K562 (cell line): ENCODE results near the gene HSD3B7. TPM values are rescaled to one million over a fixed set of nuclear protein-coding genes. Genes with fewer than 3 reads are reported as not detected.

Source experiments
- CTBP1 ChIP-seq: fragments of 450-650 bp; IDR thresholded peaks from 2 replicates; pipeline ENCODE4 v1.6.1; 2016; ENCODE audit warnings: borderline replicate concordance
- HDAC1 ChIP-seq, 2 experiments: fragments of 450-650 bp; IDR thresholded peaks; 2 replicates each; pipeline ENCODE4 v1.6.1; 2016 to 2017; ENCODE audit warnings: inconsistent platforms in 1 of 2, mild to moderate bottlenecking in 1 of 2, moderate library complexity in 1 of 2
- MGA ChIP-seq: fragments of 450-650 bp; IDR thresholded peaks from 2 replicates; pipeline ENCODE4 v1.6.1; 2016; ENCODE audit warnings: mild to moderate bottlenecking, moderate library complexity
- PATZ1 ChIP-seq: fragments of 250-450 bp; sonication (Bioruptor Pico); IDR thresholded peaks from 2 replicates; pipeline ENCODE4 v1.5.0; 2020; ENCODE audit warnings: mild to moderate bottlenecking, borderline replicate concordance
- PKNOX1 ChIP-seq: fragments of 450-650 bp; IDR thresholded peaks from 2 replicates; pipeline ENCODE4 v1.6.1; 2016
- YY1 ChIP-seq, 3 experiments: IDR thresholded peaks; 2 replicates each; pipeline ENCODE4 v1.6.1; 2011; ENCODE audit warnings: low read length in 2 of 3, mild to moderate bottlenecking in 2 of 3, moderate library complexity in 2 of 3, borderline replicate concordance in 1 of 3, control low read depth in 1 of 3, low read depth in 1 of 3; ENCODE audit not compliant: insufficient read depth in 3 of 3, insufficient replicate concordance in 2 of 3, control insufficient read depth in 1 of 3, insufficient read length in 1 of 3; ENCODE audit errors: extremely low read depth in 1 of 3
- polyA plus RNA-seq, 8 experiments: library from polyadenylated mRNA; depleted of rRNA in 4 of 8; stranded (reverse) in 5 of 8; unstranded in 3 of 8; fragments of >200 nt; fragmentation: Nextera tagmentation in 2 of 8; fragmentation: Illumina TruSeq in 1 of 8; extraction: Ambion mirVana in 2 of 8; extraction: Trizol in 1 of 8; gene quantifications; 2 replicates each; pipeline versions ENCODE4 v1.2.1 to v1.2.3, GENCODE V29; 2011 to 2014; ENCODE audit warnings: inconsistent platforms in 1 of 8, missing spikeins in 1 of 8
- total RNA-seq, 7 experiments: library from RNA; depleted of rRNA in 6 of 7; stranded (reverse); fragments of >200 nt in 6 of 7; fragmentation: Illumina TruSeq in 2 of 7; extraction: Trizol in 2 of 7; gene quantifications; 2 replicates each; pipeline versions ENCODE4 v1.2.1 to v1.2.3, GENCODE V29; 2011 to 2021; ENCODE audit warnings: low replicate concordance in 1 of 7
- TF ChIP-seq, protein P1 (sequence below): fragments of 450-650 bp; conservative IDR thresholded peaks from 2 replicates; pipeline ENCODE4 v1.6.1; 2016; ENCODE audit warnings: missing genetic modification characterization, low read depth, mild to moderate bottlenecking, control low read depth, missing compliant biosample characterization

Gene HSD3B7
- total and polyA plus RNA-seq, 9 of the 15 experiments (the other 6 are each of a cell fraction or from before 2014, with no cell fraction given) = 5.4 to 49.1 (median 23.0) TPM

- TF ChIP-seq MGA (0 out of 2 replicates have a peak, but pooled peaks have one; percentile 19), CTBP1 (peak; percentile 39; the same call in 1 of the 2 replicates), PATZ1 (CRISPR knock-in tag) (0 out of 2 replicates have a peak, but pooled peaks have one; percentile 34), PKNOX1 (peak; percentile 68), YY1 (IDR thresholded peaks at IDR 0.05; ENCODE audit: borderline replicate concordance in 1 of 3, control insufficient read depth in 1 of 3, extremely low read depth in 1 of 3, insufficient read depth in 3 of 3, insufficient read length in 1 of 3, insufficient replicate concordance in 2 of 3, low read depth in 1 of 3, low read length in 2 of 3) (peak in 1 of 3 experiments; percentile 33), HDAC1 (IDR thresholded peaks at IDR 0.05) (peak in 1 of 2 experiments; percentile 45; a peak in 2 of 4 replicates)
- TF ChIP-seq, protein P1, sequence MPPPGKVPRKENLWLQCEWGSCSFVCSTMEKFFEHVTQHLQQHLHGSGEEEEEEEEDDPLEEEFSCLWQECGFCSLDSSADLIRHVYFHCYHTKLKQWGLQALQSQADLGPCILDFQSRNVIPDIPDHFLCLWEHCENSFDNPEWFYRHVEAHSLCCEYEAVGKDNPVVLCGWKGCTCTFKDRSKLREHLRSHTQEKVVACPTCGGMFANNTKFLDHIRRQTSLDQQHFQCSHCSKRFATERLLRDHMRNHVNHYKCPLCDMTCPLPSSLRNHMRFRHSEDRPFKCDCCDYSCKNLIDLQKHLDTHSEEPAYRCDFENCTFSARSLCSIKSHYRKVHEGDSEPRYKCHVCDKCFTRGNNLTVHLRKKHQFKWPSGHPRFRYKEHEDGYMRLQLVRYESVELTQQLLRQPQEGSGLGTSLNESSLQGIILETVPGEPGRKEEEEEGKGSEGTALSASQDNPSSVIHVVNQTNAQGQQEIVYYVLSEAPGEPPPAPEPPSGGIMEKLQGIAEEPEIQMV (tag) = no peak; the same call in 1 of the 2 replicates
Measured at GRCh38 chr16:30992931-30993816, 8.2 kb downstream of the HSD3B7 start (continued).
